GM19324 (cell line): ENCODE measurements around the gene GLYAT.
A peak's percentile ranks its signal among the peaks of the same experiment; 100 is the strongest.
"Not testable (repeated sequence)": the region's sequence is repeated elsewhere in the genome, so short reads cannot be mapped to it uniquely, and the experiment has no call there.

Source experiments
- ATAC-seq: cut with Tn5 transposase; IDR thresholded peaks from one replicate; pipeline ENCODE4 v1.9.1; 2021; ENCODE audit warnings: mild to moderate bottlenecking, moderate library complexity; ENCODE audit not compliant: unreplicated experiment, low FRiP score

Gene GLYAT

DNA sequence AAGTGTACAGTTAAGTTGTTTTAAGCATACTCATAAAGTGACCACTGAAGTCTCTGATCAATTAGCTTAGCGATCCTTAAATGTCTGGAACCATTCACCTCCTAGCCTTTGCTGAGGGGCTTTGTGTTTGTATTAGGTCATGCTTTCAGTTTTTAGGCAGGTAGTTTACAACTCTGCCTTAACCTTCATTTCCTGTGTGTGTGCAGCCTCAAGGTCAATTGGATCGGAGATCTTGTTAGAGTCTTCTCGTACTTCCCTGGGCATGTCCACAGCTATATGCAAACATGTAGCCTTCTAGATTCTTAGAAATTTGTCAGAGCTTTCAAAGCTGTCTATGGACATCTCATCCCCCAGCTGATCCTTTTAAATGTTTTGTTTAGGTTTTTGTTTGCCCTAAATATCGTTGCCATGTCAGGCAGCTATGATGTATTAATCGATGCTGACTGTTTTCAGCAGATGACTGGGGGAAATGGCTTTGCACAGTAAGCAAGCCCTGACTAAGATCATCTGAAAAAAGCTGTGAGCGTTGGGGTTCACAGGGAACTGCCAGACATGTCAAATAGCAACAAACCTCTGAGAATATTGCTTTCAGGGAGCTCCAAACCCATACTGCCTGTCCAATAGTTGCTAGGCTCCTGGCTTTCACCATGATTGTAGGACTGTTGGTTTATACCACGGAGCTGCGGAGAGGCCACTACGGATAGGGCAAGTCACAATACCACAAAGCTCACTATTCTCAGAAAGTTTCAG, 45.6 kb downstream of the GLYAT start:
- ATAC-seq, result no peak

DNA sequence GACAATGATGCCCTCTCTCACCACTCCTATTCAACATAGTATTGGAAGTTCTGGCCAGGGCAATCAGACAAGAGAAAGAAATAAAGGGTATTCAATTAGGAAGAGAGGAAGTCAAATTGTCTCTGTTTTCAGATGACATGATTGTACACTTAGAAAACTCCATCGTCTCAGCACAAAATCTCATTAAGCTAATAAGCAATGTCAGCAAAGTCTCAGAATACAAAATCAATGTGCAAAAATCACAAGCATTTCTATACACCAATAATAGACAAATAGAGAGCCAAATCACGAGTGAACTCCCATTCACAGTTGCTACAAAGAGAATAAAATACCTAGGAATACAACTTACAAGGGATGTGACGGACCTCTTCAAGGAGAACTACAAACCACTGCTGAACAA, 49.1 kb downstream of the GLYAT start:
- not testable (repeated sequence) for ATAC-seq

DNA sequence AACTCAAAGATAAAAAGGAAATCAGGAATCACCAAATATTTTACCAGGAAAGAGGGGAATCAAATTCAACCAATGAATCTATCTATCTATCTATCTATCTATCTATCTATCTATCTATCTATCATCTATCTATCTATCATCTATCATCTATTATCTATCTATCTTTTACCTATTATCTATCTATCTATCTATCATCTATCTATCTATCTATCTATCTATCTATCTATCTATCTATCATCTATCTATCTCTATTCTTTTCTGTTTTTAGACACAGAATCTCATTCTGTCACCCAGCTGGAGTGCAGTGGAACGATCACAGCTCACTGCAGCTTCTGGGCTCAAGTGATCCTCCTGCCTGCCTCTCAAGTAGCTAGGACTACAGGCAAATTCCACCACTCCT, 54.2 kb downstream of the GLYAT start:
- ATAC-seq, result not testable (repeated sequence)

GRCh38 chr11:58676563-58677135, 55.1 kb downstream of the GLYAT start:
- no peak for ATAC-seq

- ATAC-seq, result peak; percentile 77
Measured at GRCh38 chr11:58675334-58676155, 56.2 kb downstream of the GLYAT start.

GRCh38 chr11:58674609-58675008, 57.1 kb downstream of the GLYAT start:
- no peak for ATAC-seq

- no peak for ATAC-seq
Measured at GRCh38 chr11:58671983-58672633, 59.6 kb downstream of the GLYAT start.

- no peak for ATAC-seq
Measured at GRCh38 chr11:58659910-58660570, 71.7 kb downstream of the GLYAT start.

DNA sequence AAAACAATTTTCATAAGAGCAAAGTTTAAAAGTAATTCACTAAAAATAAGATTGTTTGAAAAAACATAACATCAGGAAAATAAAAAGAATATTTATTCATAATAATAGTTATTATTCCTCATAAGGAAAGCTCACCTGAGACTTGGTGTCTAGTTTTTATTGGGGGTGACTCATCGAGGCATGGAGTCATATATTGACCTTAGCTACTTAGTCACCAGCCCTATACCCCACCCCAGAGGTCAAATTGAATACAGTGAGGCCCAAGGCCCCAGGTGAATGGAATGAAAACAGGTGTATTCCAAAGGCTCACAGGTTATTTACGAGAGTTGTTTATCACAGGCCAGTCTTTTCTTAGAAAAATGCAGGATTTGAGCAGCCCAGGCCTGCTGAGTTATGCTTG, 72.3 kb downstream of the GLYAT start:
- no peak for ATAC-seq
